ENCODE data around the gene GNB1. TPM values are rescaled to one million over a fixed set of nuclear protein-coding genes. Genes with fewer than 3 reads are reported as not detected.

GNB1 gene
- total RNA-seq, 1 donor from 2014 or later, result 158 TPM

- H3K36me3 ChIP-seq, result no peaks in the 10 kb centered on the region
- no peaks in the 10 kb centered on the region for H3K27me3 ChIP-seq (ENCODE audit: low read depth)
- DNase-seq, result no peak
- H3K27ac ChIP-seq (replicated peaks), result peak overlapping the region; percentile 78
- TF ChIP-seq, protein P1, sequence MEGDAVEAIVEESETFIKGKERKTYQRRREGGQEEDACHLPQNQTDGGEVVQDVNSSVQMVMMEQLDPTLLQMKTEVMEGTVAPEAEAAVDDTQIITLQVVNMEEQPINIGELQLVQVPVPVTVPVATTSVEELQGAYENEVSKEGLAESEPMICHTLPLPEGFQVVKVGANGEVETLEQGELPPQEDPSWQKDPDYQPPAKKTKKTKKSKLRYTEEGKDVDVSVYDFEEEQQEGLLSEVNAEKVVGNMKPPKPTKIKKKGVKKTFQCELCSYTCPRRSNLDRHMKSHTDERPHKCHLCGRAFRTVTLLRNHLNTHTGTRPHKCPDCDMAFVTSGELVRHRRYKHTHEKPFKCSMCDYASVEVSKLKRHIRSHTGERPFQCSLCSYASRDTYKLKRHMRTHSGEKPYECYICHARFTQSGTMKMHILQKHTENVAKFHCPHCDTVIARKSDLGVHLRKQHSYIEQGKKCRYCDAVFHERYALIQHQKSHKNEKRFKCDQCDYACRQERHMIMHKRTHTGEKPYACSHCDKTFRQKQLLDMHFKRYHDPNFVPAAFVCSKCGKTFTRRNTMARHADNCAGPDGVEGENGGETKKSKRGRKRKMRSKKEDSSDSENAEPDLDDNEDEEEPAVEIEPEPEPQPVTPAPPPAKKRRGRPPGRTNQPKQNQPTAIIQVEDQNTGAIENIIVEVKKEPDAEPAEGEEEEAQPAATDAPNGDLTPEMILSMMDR (IDR thresholded peaks at IDR 0.05; ENCODE audit: borderline replicate concordance), result no peak
- H3K9me3 ChIP-seq (replicated peaks), result no peaks in the 10 kb centered on the region
- intact Hi-C loops (cut with micrococcal nuclease), result no loop called here
- peaks cover 84% of the 10 kb centered on the region for H3K4me1 ChIP-seq
- H3K4me3 ChIP-seq, result no peak overlapping the region
Observed at GRCh38 chr1:1847890-1848289, 43.0 kb downstream of the GNB1 start.

DNA sequence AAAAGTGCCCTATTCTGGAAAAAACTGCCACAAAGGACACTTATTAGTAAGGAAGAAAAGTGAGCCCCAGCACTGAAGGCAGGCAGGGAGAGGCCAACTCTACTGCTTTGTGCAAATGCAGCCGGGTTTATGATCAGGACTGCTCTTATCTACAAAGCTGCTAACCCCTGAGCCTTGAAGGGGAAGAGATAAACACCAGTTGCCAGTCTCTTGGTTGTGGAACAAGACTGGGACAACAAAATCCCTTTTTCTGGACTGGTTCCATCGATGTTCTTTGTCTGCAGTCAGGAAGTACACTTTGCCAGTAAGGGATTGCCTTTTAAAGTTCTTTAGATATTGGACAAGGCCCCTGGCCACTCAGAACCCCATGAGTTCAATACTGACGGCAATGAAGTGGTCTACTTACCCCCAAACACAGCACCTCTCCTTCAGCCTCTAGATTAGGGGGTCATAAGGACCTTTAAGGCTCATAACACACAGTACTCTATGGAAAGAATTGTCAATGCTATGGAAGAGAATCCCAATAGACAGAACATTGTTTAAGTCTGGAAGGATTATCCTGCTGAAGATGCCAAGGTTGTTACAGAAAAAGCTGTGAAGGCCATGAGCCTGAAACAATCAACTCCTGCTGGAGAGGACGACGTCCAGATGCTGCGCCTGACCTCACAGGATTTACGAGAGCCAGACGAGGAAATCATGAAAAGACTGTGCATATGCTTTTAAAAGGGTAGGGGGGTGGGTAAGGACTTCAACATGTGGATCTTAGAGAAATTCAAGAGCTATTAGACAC is 43.6 kb downstream of the GNB1 start:
- intact Hi-C loops (cut with micrococcal nuclease), result no loop called here
- DNase-seq, result no peak
- H3K4me3 ChIP-seq, result peak overlapping the region; percentile 17
- TF ChIP-seq, protein P1 (IDR thresholded peaks at IDR 0.05; ENCODE audit: borderline replicate concordance), result no peak
- H3K9me3 ChIP-seq (replicated peaks), result no peaks in the 10 kb centered on the region
- H3K4me1 ChIP-seq, result peaks cover 84% of the 10 kb centered on the region
- H3K27me3 ChIP-seq (ENCODE audit: low read depth), result no peaks in the 10 kb centered on the region
- H3K27ac ChIP-seq (replicated peaks), result peak overlapping the region; percentile 78
- no peaks in the 10 kb centered on the region for H3K36me3 ChIP-seq

DNA sequence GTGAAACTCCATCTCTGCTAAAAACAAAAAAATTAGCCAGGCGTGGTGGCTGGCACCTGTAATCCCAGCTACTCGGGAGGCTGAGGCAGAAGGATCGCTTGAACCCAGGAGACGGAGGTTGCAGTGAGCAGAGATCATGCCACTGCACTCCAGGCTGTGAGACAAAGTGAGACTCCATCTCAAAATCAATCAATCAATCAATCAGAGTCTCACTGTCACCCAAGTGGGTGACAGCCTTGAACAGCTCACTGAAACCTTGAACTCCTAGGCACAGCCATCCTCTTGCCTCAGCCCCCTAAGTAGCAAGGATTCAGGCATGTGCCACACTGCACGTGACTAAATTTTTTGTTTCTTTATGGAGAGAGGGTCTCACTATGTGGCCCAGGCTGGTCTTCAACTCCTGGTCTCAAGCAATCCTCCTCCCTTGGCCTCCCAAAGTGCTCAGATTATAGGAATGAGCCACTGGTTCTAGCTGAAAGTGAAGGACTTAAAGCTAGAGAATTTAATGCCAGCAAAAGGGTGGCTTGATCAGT is 44.4 kb downstream of the GNB1 start:
- no peak for DNase-seq
- Histone ChIP-seq H3K9me3 (replicated peaks) (no peaks in the 10 kb centered on the region), H3K36me3 (no peaks in the 10 kb centered on the region), H3K27ac (replicated peaks) (peak overlapping the region; percentile 78), H3K4me3 (peak overlapping the region; percentile 17), H3K27me3 (ENCODE audit: low read depth) (no peaks in the 10 kb centered on the region), H3K4me1 (peaks cover 89% of the 10 kb centered on the region)
- intact Hi-C loops (cut with micrococcal nuclease), result no loop called here
- TF ChIP-seq, protein P1 (IDR thresholded peaks at IDR 0.05; ENCODE audit: borderline replicate concordance), result no peak

DNA sequence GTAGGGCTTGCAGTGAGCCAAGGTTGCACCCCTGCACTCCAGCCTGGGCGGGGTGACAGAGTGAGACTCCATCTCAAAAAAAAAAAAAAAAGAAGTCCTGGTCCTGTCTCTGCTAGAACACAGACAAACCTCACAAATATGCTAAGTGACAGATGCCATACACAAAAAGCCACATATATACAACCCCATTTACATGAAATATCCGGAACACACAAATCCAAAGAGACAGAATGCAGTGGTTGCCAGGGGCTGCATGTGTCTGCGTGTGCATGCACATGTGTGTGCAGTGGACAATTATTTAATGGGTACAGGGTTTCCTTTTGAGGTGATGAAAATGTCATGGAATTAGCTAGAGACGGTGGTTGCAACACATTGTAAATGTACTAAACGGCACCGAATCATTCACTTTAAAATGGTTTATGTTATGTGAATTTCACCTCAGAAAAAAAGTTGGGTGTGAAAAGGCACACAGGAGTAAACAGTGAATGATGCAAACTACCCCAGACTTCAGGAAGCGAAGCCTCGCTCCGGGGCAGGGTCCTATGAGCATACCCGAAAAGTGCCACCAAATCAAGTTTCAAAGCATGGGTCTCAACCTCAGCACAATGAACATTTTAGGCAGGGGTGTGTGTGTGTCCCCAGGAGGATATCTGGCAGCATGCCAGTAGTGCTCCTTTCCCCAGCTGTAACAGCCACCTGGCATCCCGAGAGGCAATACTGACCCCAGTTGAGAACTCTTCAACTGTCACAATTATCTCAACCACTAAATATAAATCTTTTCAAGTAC is 48.3 kb downstream of the GNB1 start:
- H3K9me3 ChIP-seq (replicated peaks), result no peaks in the 10 kb centered on the region
- no peak for DNase-seq
- peaks cover 1% of the 10 kb centered on the region for H3K36me3 ChIP-seq
- no peaks in the 10 kb centered on the region for H3K27me3 ChIP-seq (ENCODE audit: low read depth)
- no peak overlapping the region for H3K27ac ChIP-seq (replicated peaks)
- no peak overlapping the region for H3K4me3 ChIP-seq
- TF ChIP-seq, protein P1 (IDR thresholded peaks at IDR 0.05; ENCODE audit: borderline replicate concordance), result no peak
- intact Hi-C loops (cut with micrococcal nuclease), result no loop called here
- peaks cover 81% of the 10 kb centered on the region for H3K4me1 ChIP-seq

GRCh38 chr1:1841575-1841995 is 49.3 kb downstream of the GNB1 start:
- Histone ChIP-seq H3K27me3 (ENCODE audit: low read depth) (no peaks in the 10 kb centered on the region), H3K36me3 (peaks cover 7% of the 10 kb centered on the region), H3K4me3 (peak overlapping the region; percentile 19), H3K27ac (replicated peaks) (peak overlapping the region; percentile 36), H3K4me1 (peaks cover 71% of the 10 kb centered on the region), H3K9me3 (replicated peaks) (no peaks in the 10 kb centered on the region)
- TF ChIP-seq, protein P1 (IDR thresholded peaks at IDR 0.05; ENCODE audit: borderline replicate concordance), result no peak
- DNase-seq, result no peak
- intact Hi-C loops (cut with micrococcal nuclease), result no loop called here

All from left ventricle myocardium inferior (tissue), 1 donor.